ENCODE results near the gene MLC1. TPM values are rescaled to one million over a fixed set of nuclear protein-coding genes. Genes with fewer than 3 reads are reported as not detected.

Gene MLC1
- total RNA-seq, 4 donors from 2014 or later = 0.49 to 3.4 (median 0.70) TPM

- TF ChIP-seq EP300 (IDR thresholded peaks at IDR 0.05) = no peak
- TF ChIP-seq CTCF (IDR thresholded peaks at IDR 0.05) = no peak
- no peak for TF ChIP-seq POLR2AphosphoS5 (IDR thresholded peaks at IDR 0.05)
- no peak for TF ChIP-seq POLR2A (IDR thresholded peaks at IDR 0.05)
- Histone ChIP-seq H3K9me3 (no peaks in the 10 kb centered on the region), H3K27ac (no peak overlapping the region)
These were observed 52.9 kb downstream of the MLC1 start for GRCh38 chr22:50032109-50032871.

GRCh38 chr22:50031189-50032091 is 53.8 kb downstream of the MLC1 start:
- no peak for TF ChIP-seq EP300 (IDR thresholded peaks at IDR 0.05)
- no peak for TF ChIP-seq CTCF (IDR thresholded peaks at IDR 0.05)
- TF ChIP-seq POLR2A (IDR thresholded peaks at IDR 0.05) = no peak
- no peak for TF ChIP-seq POLR2AphosphoS5 (IDR thresholded peaks at IDR 0.05)
- Histone ChIP-seq H3K27ac (no peak overlapping the region), H3K9me3 (no peaks in the 10 kb centered on the region), H3K4me1 (peaks cover 18% of the 10 kb centered on the region), H3K36me3 (no peaks in the 10 kb centered on the region), H3K4me3 (no peak overlapping the region), H3K27me3 (peaks cover 54% of the 10 kb centered on the region)
- 85% methylated on average over 14 of the region's 49 CpGs for WGBS
- DNase-seq (ENCODE audit: low spot score in 2 of 2) = peak in 1 of 2 donors; percentile 76

More at GRCh38 chr22:50032109-50032871, 52.9 kb downstream of the MLC1 start:
- no CpG with 5 or more reads among the region's 24 CpGs for WGBS
- peaks cover 50% of the 10 kb centered on the region for H3K27me3 ChIP-seq
- H3K4me3 ChIP-seq = no peak overlapping the region
- peak in 1 of 2 donors; percentile 74 for DNase-seq (ENCODE audit: low spot score in 2 of 2)
- peaks cover 18% of the 10 kb centered on the region for H3K4me1 ChIP-seq
- H3K36me3 ChIP-seq = no peaks in the 10 kb centered on the region

GRCh38 chr22:50030297-50031188 is 54.7 kb downstream of the MLC1 start:
- Histone ChIP-seq H3K9me3 (no peaks in the 10 kb centered on the region), H3K4me3 (no peak overlapping the region), H3K27me3 (peaks cover 53% of the 10 kb centered on the region), H3K27ac (no peak overlapping the region), H3K4me1 (peaks cover 18% of the 10 kb centered on the region), H3K36me3 (no peaks in the 10 kb centered on the region)
- 80% methylated on average over 1 of the region's 52 CpGs for WGBS
- TF ChIP-seq POLR2A (IDR thresholded peaks at IDR 0.05) (no peak), POLR2AphosphoS5 (IDR thresholded peaks at IDR 0.05) (no peak), CTCF (IDR thresholded peaks at IDR 0.05) (peak; percentile 66 to 85)
- no peak for DNase-seq (ENCODE audit: low spot score in 2 of 2)

- H3K27ac ChIP-seq = no peak overlapping the region
- no peak overlapping the region for H3K4me3 ChIP-seq
- WGBS = 57% methylated on average over 25 of the region's 42 CpGs
- peaks cover 18% of the 10 kb centered on the region for H3K4me1 ChIP-seq
- no peaks in the 10 kb centered on the region for H3K36me3 ChIP-seq
- peak; percentile 69 to 79 for DNase-seq (ENCODE audit: low spot score in 2 of 2)
- peak in 2 of 3 donors; percentile 10 to 30 for TF ChIP-seq POLR2AphosphoS5 (IDR thresholded peaks at IDR 0.05)
- no peak for TF ChIP-seq EP300 (IDR thresholded peaks at IDR 0.05)
- no peak for TF ChIP-seq POLR2A (IDR thresholded peaks at IDR 0.05)
- TF ChIP-seq CTCF (IDR thresholded peaks at IDR 0.05) = no peak
- no peaks in the 10 kb centered on the region for H3K9me3 ChIP-seq
- H3K27me3 ChIP-seq = peaks cover 43% of the 10 kb centered on the region
These were observed 57.3 kb downstream of the MLC1 start for GRCh38 chr22:50027639-50028537.
